Endothelial cell of umbilical vein (primary cell): Measurements from ENCODE around the gene ANKS1B. TPM values are rescaled to one million over a fixed set of nuclear protein-coding genes. Genes with fewer than 3 reads are reported as not detected.

ENCODE experiments used
- BruUV-seq: library from RNA; stranded (reverse); fragments of 400-500 nt; replicated peaks from 2 replicates; lab custom pipeline; 2021; lab: Mats Ljungman, UMichigan
- CTCF ChIA-PET: fragments of 300-600, 350-600 bp; sonication (Branson Sonifier 250); formaldehyde crosslinking; loops from one replicate; lab custom pipeline; 2021; ENCODE audit warnings: antibody characterized with exemption, inconsistent platforms; lab: Charles Lee
- POLR2A ChIA-PET: fragments of 300-600, 350-600 bp; sonication (Branson Sonifier 250); formaldehyde crosslinking; loops from one replicate; lab custom pipeline; 2021; ENCODE audit warnings: antibody characterized with exemption, inconsistent platforms; lab: Charles Lee
- DNase-seq: peaks from one replicate; pipeline ENCODE4 v3.0.0-alpha.2; 2011; ENCODE audit warnings: low read depth, low spot score
- FAIRE-seq: peaks from 2 replicates; lab custom pipeline; 2011; peaks lifted over from hg19 to GRCh38; lab: Jason Lieb, UNC
- H2AFZ ChIP-seq: 2 replicates; pipeline ENCODE4 v1.6.0; 2012; ENCODE audit warnings: low read depth, low read length, control low read depth, inconsistent platforms
- H3K27ac ChIP-seq: 2 replicates; pipeline ENCODE4 v1.5.1; 2011; ENCODE audit warnings: low read depth, mild to moderate bottlenecking, control low read depth, low read length, moderate library complexity; ENCODE audit not compliant: insufficient read depth
- H3K27me3 ChIP-seq, 2 experiments: 2 replicates each; pipeline versions ENCODE4 v1.6.0 to v1.6.1; 2011; ENCODE audit warnings: low read length in 2 of 2, mixed read lengths in 1 of 2; ENCODE audit not compliant: control insufficient read depth in 2 of 2, insufficient read depth in 2 of 2
- H3K36me3 ChIP-seq, 2 experiments: 2 replicates in 1 of 2; 3 replicates in 1 of 2; pipeline ENCODE4 v1.5.1; 2011; ENCODE audit warnings: low read length in 2 of 2, mild to moderate bottlenecking in 1 of 2, moderate library complexity in 1 of 2; ENCODE audit not compliant: control insufficient read depth in 2 of 2, insufficient read depth in 2 of 2; ENCODE audit errors: extremely low read depth in 1 of 2
- H3K4me1 ChIP-seq: 3 replicates; pipeline ENCODE4 v1.5.1; 2011; ENCODE audit warnings: mild to moderate bottlenecking, low read length; ENCODE audit not compliant: control insufficient read depth, insufficient read depth; ENCODE audit errors: extremely low read depth
- H3K4me2 ChIP-seq: 2 replicates; pipeline ENCODE4 v1.6.1; 2011; ENCODE audit warnings: low read length, control low read depth, mixed read lengths; ENCODE audit not compliant: insufficient read depth
- H3K4me3 ChIP-seq, 3 experiments: fragments of 200-600 bp in 1 of 3; sonication (generic), shearing (Covaris generic) in 1 of 3; replicated peaks in 1 of 3; 2 replicates each; pipeline ENCODE4 v1.5.1; 2011 to 2016; ENCODE audit warnings: control low read depth in 3 of 3, low read length in 3 of 3, mild to moderate bottlenecking in 2 of 3, inconsistent platforms in 1 of 3, low read depth in 1 of 3, moderate library complexity in 1 of 3; ENCODE audit not compliant: insufficient read depth in 1 of 3
- H3K79me2 ChIP-seq: 2 replicates; pipeline ENCODE4 v1.6.0; 2012; ENCODE audit warnings: low read length, inconsistent platforms; ENCODE audit not compliant: control insufficient read depth, insufficient read depth
- H3K9ac ChIP-seq: replicated peaks from 2 replicates; pipeline ENCODE3; 2011; ENCODE audit warnings: low read length, control low read depth; ENCODE audit not compliant: insufficient read depth; ENCODE audit errors: extremely low read depth
- H3K9me1 ChIP-seq: replicated peaks from 3 replicates; pipeline ENCODE4 v1.6.0; 2011; ENCODE audit warnings: mild to moderate bottlenecking, low read length; ENCODE audit not compliant: control insufficient read depth, insufficient read depth; ENCODE audit errors: extremely low read depth
- H3K9me3 ChIP-seq: replicated peaks from 2 replicates; pipeline ENCODE4 v1.5.1; 2012; ENCODE audit warnings: low read length, inconsistent platforms; ENCODE audit not compliant: control insufficient read depth, insufficient read depth
- H4K20me1 ChIP-seq: replicated peaks from 2 replicates; pipeline ENCODE3; 2011; ENCODE audit warnings: mild to moderate bottlenecking, low read length; ENCODE audit not compliant: control insufficient read depth, insufficient read depth; ENCODE audit errors: extremely low read depth
- CTCF ChIP-seq, 2 donors: IDR thresholded peaks; 1 replicate in 1 of 2; 2 replicates in 1 of 2; pipeline ENCODE4 v1.5.1; 2011; ENCODE audit warnings: low read length in 2 of 2, mild to moderate bottlenecking in 2 of 2, moderate library complexity in 2 of 2, control low read depth in 1 of 2, inconsistent platforms in 1 of 2, low read depth in 1 of 2; ENCODE audit not compliant: insufficient read depth in 1 of 2; ENCODE audit errors: extremely low read depth in 1 of 2
- EZH2 ChIP-seq: IDR thresholded peaks from 2 replicates; pipeline ENCODE4 v1.6.1; 2012; ENCODE audit warnings: borderline replicate concordance, low read depth, mild to moderate bottlenecking, moderate library complexity, low read length, inconsistent platforms; ENCODE audit not compliant: severe bottlenecking
- FOS ChIP-seq: IDR thresholded peaks from 2 replicates; pipeline ENCODE4 v1.6.1; 2011; ENCODE audit warnings: mild to moderate bottlenecking, low read length, moderate library complexity, borderline replicate concordance; ENCODE audit not compliant: insufficient read depth
- GATA2 ChIP-seq: IDR thresholded peaks from 2 replicates; pipeline ENCODE4 v1.7.0; 2011; ENCODE audit warnings: low read depth, mild to moderate bottlenecking, moderate library complexity, mixed read lengths, low read length; ENCODE audit not compliant: insufficient read length, insufficient read depth
- JUN ChIP-seq: IDR thresholded peaks from 2 replicates; pipeline ENCODE4 v1.6.1; 2011; ENCODE audit warnings: borderline replicate concordance, low read depth; ENCODE audit not compliant: insufficient read length, insufficient read depth
- MAX ChIP-seq: IDR thresholded peaks from 2 replicates; pipeline ENCODE4 v1.6.1; 2011; ENCODE audit not compliant: insufficient read depth, insufficient read length
- MYC ChIP-seq: IDR thresholded peaks from one replicate; pipeline ENCODE4 v1.6.1; 2011; ENCODE audit warnings: mild to moderate bottlenecking, low read depth, low read length
- POLR2A ChIP-seq: IDR thresholded peaks from 2 replicates; pipeline ENCODE4 v1.6.1; 2012; ENCODE audit warnings: low read depth, mild to moderate bottlenecking, control low read depth, low read length
- POLR2AphosphoS5 ChIP-seq: IDR thresholded peaks from 2 replicates; pipeline ENCODE4 v1.6.1; 2012; ENCODE audit warnings: low read depth, mild to moderate bottlenecking, control low read depth, low read length, moderate library complexity; ENCODE audit not compliant: insufficient read depth
- dilution Hi-C: fragments of 300-500 bp; cut with MboI; formaldehyde crosslinking; loops from one replicate; pipeline ENCODE4 v1.15.0; 2019; ENCODE audit warnings: low sequenced_read_pairs; ENCODE audit not compliant: extremely low pct_ligation_motif_present
- intact Hi-C: fragments of 100-400 bp; cut with micrococcal nuclease; formaldehyde crosslinking; loops from one replicate; pipeline ENCODE4 v1.10.0; 2022
- polyA plus RNA-seq, 4 experiments: library from polyadenylated mRNA; depleted of rRNA in 3 of 4; stranded (reverse) in 3 of 4; unstranded in 1 of 4; fragments of >200 nt; gene quantifications; 2 replicates each; pipeline versions ENCODE4 v1.2.1 to v1.2.3, GENCODE V29; 2011 to 2012; ENCODE audit warnings: missing spikeins in 1 of 4
- total RNA-seq: library from RNA; stranded (reverse); gene quantifications from 2 replicates; pipeline ENCODE4 v1.2.3, GENCODE V29; 2021

Gene ANKS1B
- total and polyA plus RNA-seq, 2 donors (not counting 3 experiments of a cell fraction or from before 2014, with no cell fraction given): 0.15 to 0.38 TPM

- no TSS peak for BruUV-seq
- TF ChIP-seq MAX (no peak), JUN (no peak), POLR2A (no peak), GATA2 (no peak), FOS (no peak), POLR2AphosphoS5 (no peak), CTCF (IDR thresholded peaks at IDR 0.05; ENCODE audit: extremely low read depth in 1 of 2, insufficient read depth in 1 of 2, low read depth in 1 of 2, low read length in 2 of 2) (no peak), MYC (no peak), EZH2 (no peak)
- intact Hi-C loops (no loop called here), dilution Hi-C loops (no loop called here)
- FAIRE-seq: no peak
- H3K9ac ChIP-seq: no peak overlapping the region
- no peak overlapping the region for H3K4me3 ChIP-seq
- no peak overlapping the region for H3K4me2 ChIP-seq
- no peak overlapping the region for H3K27ac ChIP-seq
- no peaks in the 10 kb centered on the region for H3K9me1 ChIP-seq
- DNase-seq: no peak
- no peaks in the 10 kb centered on the region for H3K27me3 ChIP-seq
- no peaks in the 10 kb centered on the region for H3K79me2 ChIP-seq
- no peaks in the 10 kb centered on the region for H3K4me1 ChIP-seq
- H4K20me1 ChIP-seq: no peaks in the 10 kb centered on the region
- no peak overlapping the region for H2AFZ ChIP-seq
- CTCF ChIA-PET: no interaction called here
- H3K36me3 ChIP-seq: no peaks in the 10 kb centered on the region
- peaks cover 4% of the 10 kb centered on the region for H3K9me3 ChIP-seq
- POLR2A ChIA-PET: no interaction called here
Observed at GRCh38 chr12:99552022-99552421, 432.7 kb downstream of the ANKS1B start.
